CD4-positive, alpha-beta T cell treated with Interleukin-21 for 1 hour (primary cell): ENCODE measurements around the gene HMGN1.

Experiments used
- DNase-seq: peaks from one replicate; pipeline ENCODE4 v3.0.0-alpha.2; 2020

HMGN1 gene

DNA sequence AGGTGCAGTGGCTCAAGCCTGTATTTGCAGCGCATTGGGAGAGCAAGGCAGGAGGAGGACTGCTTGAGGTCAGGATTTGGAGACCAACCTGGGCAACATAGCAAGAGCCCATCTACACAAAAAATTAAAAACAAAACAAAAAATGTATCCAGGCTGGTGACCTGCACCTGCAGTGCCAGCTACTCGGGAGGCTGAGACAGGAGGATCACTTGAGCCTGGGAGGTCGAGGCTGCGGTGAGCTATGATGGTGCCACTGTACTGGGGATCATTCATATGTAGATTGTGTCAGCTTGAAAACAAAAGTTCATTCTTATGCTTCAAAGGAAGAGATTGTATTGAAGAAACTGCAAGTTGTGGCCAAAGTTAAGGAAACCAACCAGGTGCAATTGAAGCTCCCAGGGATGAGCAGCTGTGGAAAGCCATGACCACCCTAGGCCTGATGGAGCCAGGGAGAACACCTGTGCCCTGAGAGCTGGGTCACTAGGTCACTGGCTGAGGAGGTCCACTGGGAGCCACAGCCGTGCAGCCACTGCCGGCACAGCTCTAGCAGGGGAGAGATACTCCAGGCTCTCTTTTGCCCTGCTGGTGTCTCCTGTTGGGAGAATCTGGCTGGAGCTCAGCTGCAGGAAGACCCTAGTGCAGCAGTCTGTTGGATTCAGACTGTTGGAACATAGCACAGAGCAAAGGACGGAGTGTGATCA, 22.1 kb downstream of the HMGN1 start:
- DNase-seq = no peak

DNA sequence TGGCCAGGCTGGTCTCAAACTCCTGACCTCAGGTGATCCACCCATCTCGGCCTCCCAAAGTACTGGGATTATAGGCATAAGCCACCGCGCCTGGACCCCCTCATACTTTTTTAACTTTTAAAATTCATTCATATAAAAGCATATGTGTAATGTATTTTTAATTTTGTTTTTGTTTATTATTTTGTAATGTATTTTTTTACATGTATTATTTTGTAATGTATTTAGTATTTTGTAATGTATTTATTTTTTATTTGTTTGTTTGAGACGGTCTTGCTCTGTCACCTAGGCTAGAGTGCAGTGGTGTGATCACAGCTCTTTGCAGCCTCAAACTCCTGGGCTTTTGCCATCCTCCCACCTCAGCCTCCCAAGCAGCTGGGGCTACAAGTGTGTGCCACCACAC, 23.4 kb downstream of the HMGN1 start:
- no peak for DNase-seq

DNA sequence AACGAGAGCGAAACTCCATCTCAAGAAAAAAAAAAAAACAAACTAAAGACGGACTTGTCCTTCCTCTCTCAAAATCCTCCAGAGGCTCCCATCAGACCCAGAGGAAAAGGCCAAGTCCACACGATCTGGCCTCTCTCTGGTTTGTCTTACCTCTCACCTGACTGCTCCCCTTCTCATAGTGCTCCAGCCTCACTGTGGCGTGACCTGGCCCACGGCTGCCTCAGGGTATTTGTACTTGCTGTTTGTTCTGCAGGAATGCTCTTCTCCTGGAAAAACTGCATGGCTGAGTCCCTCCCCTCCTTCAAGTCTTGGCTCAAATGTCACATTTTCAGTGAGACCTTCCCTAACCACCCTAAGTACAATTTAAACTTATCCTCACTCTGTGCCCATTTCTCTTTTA, 27.5 kb downstream of the HMGN1 start:
- no peak for DNase-seq

DNA sequence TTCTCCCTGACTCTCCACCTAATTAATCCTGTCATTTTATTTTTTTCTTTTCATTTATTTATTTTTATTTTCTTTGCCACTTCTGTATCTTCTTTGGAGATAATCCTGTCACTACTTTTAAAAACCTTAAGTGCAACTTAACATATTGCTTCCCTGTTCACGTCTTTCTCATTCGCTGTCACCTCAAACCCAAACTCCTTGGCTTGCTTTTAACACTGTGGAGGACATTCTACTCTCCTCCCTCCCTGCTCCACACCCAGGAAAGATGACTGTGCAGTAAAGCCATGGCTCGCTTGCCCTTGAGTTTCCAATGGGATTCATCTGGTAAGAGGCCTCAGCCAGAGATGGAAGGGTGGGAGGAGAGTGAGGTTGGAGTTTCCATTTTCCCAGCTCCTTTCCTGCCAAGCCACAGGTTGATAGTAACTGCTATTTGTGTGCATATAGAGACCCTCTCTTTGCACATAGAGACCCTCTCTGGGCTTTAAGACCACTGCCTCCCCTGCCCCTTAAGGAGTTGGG, 29.0 kb downstream of the HMGN1 start:
- no peak for DNase-seq

DNA sequence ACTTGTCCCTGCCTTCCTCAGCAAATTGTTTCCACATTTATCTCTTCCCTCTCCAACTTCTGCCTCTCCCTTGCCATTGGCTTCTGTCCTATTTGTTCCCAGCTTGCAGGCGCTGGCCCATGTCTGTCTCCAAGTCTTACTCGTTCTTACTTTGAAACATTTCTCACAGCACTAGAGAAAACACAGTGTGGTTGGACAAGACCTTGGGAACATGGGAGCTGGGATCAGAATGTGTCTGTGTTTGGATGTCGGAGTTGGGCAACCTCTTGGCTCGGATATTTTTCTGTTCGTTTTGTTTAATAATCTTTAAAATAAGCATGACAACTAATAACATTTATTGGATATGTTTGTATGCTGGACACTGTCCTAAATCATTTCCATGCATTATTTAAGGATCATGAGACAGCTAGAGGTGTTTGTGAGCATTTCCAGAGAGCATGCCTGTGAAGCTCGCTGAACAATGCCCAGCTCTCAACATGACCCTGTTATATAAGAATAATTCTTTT, 29.6 kb downstream of the HMGN1 start:
- DNase-seq = no peak

DNA sequence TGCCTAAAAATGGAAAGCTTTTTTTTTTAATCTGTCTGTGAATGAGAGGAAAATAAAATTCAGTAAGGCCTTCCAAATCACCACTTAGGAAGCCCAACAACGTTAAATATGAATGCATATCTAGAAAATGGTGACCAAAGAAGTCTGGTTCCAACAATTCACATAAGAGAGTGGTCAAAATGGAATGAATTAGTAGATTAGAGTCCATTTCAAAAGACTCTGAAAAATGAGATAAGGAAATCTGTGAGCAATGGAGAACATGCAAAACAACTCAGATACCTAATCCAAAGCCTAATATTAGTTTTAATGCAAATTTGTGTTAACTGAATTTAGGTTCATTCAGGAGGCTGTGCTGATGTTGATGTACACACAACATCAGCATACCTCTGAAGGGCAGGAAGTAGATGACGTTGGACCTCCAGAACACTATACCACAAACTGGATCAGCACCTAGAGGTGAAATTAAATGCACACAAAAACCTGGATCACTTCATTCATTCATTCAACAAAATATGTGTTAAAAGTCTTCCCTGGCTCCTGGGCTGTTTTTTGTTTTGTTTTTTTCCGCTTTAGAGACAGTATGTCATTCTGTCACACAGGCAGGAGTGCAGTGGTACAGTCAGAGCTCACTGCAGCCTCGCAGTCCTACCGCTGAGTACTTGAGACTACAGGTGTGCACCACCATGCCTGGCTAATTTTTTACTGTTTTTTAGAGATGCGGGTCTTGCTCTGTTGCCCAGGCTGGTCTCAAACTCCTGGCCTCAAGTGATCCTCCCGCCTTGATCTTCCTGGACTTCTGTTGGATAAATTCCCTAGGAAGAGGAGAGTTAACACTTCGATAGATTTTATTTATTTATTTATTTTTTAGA, 30.6 kb downstream of the HMGN1 start:
- no peak for DNase-seq

DNA sequence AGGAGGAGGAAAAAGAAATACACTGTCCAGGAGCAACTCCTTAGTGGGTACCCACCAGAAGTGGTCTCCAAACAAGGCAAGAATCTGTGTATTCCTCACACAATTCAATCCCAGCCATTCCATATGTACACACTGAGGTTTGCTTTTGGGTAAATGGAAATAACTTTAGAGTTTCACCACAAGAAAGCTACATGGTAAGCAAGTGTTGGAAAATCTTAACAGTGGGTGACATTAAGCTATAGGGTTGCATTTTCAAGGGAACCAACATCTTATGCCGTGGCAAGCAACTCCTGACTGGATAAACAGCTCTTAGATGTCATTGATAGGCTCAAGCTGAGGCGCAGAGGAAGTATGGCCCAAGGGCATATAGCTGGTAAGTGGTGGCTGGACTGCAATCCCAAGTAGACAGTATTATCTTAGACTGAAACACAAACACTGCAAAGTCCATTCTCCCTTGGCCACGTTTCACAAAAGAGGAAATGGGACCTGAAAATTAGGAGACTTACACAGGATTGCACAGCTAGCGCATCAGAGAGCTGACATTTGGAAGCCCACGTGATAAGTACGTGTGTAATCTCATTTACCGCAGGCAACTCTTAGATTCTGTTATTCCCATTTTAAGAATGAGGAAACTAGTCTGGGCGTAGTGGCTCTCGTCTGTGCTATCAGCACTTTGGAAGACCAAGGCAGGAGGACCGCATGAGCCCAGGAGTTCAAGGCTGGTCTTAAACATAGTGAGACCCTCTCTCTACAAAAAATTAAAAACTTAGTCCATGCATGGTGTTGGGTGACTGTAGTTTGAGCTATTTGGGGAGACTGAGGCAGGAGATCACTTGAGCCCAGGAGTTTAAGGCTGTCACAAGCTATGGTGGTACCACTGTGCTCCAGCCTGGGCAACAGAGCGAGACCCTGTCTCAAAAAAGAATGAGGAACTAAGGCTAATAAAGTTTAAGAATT, 31.5 kb downstream of the HMGN1 start:
- no peak for DNase-seq

DNA sequence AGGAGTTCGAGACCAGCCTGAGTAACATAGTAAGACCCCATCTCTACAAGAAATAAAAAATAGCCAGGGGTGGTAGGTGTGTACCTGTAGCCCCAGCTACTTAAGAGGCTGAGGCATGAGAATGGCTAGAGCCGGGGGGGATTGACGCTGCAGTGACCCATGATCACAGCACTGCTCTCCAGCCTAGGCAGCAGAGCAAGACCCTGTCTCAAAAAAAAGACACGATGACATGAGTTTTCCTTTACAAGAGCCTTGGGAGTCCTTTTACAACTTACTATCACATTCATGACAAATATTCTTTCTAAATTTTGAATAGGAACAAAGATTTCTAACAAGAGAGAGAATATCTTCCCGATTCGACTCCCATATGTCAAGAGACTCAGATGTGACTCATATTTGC, 32.2 kb downstream of the HMGN1 start:
- no peak for DNase-seq

DNA sequence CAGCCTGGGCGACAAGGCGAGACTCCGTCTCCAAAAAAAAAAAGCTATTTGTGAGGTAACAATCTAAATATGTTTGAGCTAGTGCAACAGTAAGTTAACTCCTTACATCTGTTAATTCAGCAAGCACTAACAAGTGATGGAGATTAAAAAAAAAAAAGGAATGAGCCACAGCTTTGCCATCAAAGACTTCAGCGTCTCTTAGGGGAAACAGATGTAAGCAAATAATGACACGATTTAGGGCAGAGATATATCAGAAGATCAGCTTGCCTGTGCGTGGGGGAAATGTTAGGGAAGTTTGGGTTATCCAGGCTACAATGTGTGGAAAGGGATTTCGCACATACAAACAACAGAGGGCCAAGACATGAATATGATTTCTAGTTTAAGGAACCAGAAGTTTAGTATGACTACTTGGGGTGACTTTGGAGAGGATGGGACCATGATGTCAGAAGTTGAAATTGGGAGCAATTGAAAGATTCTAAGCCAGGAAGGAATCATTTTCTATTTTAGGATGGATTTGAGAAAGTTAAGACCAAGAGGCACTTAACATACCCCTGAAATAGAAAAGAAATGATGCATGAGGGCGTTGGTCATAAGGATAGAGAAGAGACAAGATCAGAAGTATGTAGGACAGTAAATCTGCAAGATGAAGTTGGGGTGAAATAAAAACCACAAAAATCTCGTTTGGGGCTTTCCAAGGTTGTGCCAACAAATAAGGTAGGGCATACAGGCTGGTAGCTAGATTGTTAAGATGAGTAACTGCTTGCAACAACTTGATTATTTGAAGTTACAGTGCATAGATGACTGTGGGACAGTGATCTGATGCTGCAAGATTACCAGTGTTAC, 33.1 kb downstream of the HMGN1 start:
- peak; percentile 47 for DNase-seq

DNA sequence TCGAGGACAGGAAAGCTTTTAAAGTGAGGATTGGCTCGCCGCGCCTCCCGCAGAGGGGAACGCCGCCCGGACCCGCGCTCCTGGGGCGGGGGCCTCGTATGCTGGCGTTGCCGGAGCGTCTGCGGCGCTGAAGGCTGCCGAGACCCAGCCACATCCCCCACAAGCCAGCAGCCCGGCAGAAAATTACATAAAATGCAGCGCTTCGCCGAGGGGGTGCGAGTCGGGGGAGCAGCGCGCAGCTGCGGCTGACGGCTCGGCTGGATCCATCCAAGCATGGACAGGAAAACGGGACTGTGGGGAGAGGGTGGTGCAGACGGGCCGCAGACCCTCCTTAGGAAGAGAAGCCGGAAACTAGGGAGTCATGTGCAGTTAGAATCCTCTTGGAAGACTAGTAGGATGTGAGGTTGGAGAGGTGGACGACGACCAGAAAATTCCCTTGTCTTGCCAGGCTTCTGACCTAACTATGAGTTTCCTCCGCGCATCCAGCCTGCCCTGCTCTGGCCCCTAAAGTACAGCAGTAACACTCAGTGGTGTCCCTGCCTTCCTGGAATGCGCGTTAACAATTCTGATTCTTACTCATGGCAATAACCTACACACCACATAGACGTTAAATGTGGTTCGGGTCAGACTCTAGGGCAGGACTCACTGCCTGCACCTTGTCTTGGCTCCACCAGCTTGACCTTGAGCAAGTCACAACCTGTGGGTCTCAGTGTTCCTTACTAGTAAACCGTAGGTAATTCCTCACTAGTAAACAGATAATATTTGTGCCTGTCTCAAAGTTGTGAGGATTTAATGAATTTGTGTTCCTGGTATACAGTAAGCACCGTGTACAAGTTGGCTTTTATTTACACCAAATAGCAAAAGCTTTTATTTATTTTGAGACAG, 34.5 kb downstream of the HMGN1 start:
- DNase-seq = peak; percentile 54

DNA sequence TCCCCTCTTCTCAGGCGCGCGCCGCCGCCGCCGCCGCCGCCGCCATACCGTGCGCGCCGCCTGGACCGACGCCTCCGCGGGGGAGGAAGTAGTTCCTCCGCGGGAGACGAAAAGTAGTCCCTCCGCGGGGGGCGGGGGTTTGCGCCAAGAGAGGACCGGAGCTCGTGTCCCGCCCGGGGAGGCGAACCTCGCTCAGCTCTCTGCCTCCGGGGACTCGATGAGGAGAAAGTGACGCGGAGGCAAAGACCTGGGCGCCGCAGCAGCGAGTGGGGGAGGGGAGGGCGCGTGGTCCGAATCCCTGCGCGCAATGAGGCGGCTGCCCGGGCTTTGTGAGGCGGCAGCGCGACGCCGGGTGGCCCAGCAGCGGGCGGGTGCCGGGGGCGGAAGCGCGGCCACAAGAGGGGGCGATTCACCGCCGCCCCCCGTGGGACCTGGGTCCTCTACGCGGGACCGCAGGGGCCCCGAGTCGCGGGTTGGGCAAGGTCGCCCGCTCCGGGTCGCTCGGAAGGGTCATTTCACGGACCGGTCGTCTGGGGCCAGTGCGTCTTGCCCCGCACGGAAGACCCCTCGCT, 35.2 kb downstream of the HMGN1 start, which contains the start of gene BRWD1:
TSS of gene BRWD1 (minus strand) at position 62 of the 572 bp plus-strand sequence. CDS start 141 bp downstream, outside the sequence.
- DNase-seq = peak; percentile 85

DNA sequence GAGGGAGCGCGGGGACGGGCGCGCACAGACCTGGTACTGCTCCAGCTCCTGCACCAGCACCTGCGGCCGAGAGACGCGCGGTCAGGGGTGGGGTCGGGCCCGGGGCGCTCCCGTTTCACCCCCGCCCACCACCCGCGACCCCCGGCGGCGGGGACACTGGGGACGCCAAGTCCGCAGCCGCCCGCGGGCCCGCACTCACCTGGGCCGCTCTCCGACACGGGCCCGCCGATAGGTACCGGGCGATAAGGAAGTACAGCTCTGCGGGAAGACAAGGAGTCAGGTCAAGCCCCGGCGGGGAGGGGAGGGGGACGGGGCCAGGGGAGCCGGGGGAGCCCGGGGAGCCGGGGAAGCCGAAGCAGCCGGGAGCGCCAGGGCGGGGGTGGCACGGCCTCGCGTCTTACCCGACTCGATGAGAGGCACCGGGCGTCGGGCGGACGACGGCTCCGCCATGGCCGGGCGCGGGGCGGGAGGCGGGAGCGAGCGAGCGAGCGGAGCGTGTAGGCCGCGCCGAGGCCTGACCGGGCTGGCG, 35.8 kb downstream of the HMGN1 start:
- no peak for DNase-seq

DNA sequence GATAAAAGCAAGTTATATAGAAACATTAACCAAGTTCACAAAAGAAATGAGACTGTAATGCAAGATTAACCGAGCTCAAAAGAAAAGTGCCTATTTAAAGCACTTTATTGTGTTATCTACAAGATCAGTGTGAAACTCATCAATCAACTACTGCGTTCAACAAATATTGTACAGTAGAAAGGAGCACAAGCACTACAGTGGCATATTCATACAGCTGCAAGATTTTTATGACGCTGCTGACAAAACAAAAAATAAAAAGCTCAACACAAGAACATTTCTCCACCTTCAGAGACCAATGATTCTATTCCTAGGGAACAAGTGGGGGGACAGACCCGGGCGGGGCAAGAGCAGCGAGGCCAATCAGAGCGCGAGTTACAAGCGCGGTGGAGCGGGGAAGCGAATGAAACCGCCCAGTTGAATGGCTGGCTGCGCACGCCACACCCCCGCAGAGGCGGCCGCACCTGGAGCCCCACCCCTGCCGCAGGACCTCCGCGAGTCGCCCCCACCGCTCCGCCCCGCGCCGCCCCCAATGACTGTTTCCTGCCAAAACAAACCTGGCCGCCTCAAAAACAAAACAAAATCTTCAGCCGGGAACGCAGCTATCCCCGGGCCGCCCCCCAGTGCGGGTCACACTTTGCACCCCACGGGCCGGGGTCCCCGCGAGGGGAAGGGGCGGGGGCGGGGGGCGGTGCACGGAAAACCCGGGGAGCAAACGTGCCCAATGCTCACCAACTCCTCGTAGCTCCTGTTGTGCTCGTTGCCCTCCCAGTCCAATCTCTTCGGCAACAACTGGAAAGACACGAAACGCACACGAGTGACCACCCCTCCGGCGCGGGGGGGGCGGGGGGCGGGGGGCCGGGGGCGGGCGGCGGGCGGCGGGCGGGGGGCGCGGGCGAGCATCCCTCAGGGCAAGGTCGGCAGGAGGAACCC, 36.5 kb downstream of the HMGN1 start:
- peak; percentile 94 for DNase-seq

DNA sequence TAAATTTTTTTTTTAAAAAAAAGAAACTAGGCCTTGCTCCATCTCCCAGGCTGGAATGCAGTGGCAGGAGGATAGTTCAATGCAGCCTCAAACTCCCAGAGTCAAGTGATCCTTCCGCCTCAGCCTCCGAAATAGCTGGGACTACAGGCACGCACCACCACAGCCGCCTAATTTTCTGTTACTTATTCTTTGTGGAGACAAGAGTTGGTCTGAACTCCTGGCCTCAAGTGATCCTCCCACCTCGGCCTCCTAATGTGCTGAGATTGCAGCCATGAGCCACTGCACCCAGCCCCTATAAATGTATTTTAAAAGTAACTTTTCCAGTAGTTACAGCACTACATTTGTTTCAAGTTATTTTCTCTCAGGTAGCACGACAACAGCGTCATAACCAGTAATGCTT, 37.7 kb downstream of the HMGN1 start:
- DNase-seq = no peak

DNA sequence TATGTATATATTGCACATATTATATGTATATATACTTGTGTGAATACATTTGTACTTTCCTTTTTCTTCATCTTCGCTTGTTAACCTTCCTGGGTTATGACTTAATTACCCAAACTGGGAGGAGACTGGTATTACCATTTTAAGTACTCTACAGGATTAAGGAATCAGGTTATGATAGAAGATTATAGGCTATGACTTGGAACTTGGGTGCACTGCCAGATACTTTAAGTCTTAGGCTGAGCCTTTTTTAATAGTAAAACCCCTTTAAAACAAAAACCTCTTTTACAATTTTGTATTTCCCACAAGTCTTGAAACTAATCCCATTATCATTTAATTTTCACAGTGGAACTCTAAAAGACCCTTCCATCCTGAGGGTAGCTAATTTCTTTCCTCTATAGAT, 41.4 kb downstream of the HMGN1 start:
- no peak for DNase-seq

DNA sequence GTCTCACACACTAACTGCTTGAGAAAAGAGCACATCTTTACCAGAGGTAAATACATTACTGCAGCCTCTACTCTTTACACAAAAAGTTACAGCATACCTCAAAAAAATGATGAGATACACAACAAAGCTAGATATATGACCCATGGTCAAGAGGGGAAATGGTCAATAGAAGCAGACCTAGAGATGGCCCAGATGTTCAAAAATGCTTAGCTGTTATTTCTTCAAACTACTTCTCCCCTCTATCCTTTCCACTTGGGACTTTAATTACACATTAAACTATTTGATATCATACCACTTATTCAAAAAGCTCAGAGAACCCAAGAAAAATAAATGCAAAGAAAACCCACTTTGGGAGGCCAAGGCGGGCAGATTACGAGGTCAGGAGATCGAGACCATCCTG, 48.3 kb downstream of the HMGN1 start:
- no peak for DNase-seq

DNA sequence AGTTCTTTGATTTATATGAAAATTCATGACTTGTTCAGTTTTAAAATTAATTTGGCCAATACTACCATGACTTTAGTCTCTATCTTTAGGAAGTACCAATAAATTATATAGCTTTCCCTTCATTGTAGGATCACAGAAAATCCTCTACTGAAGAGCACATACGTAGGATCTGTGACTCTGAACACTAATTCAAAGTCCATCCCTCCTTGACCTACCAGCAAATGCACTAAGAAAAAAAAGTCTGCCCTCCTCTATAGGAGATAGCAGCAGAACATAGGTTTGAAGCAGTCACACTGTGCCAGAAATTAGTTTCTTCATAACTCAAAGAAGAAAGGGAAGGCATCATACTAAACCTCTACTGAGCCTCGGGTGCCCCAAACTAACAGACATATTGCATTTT, 52.0 kb downstream of the HMGN1 start:
- no peak for DNase-seq
